HG02938 (cell line): ENCODE results near the gene COL8A2.

Source experiments
- ATAC-seq: cut with Tn5 transposase; IDR thresholded peaks from one replicate; pipeline ENCODE4 v1.9.1; 2021; ENCODE audit warnings: mild to moderate bottlenecking, moderate library complexity; ENCODE audit not compliant: unreplicated experiment

The COL8A2 gene

GRCh38 chr1:36092166-36092797, 32.7 kb downstream of the COL8A2 start:
- no peak for ATAC-seq

GRCh38 chr1:36091698-36092097, 33.3 kb downstream of the COL8A2 start:
- no peak for ATAC-seq

DNA sequence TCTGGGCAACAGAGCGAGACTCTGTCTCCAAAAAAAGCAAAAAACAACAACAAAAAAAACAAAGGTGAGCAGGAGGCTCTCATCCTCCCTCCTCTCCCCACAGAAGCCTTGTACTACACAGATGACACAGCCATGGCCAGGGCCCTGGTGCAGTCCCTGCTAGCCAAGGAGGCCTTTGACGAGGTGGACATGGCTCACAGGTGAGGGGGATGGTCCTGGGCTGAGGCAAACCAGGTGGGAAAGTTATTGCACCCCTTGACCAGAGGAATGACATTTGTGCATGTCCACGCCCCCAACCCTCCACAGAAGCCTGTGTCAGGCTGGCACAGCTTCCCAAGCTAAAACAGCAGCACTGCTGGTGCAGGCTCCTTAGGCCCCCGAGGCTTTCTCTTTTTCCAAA, 33.9 kb downstream of the COL8A2 start:
- ATAC-seq = no peak

DNA sequence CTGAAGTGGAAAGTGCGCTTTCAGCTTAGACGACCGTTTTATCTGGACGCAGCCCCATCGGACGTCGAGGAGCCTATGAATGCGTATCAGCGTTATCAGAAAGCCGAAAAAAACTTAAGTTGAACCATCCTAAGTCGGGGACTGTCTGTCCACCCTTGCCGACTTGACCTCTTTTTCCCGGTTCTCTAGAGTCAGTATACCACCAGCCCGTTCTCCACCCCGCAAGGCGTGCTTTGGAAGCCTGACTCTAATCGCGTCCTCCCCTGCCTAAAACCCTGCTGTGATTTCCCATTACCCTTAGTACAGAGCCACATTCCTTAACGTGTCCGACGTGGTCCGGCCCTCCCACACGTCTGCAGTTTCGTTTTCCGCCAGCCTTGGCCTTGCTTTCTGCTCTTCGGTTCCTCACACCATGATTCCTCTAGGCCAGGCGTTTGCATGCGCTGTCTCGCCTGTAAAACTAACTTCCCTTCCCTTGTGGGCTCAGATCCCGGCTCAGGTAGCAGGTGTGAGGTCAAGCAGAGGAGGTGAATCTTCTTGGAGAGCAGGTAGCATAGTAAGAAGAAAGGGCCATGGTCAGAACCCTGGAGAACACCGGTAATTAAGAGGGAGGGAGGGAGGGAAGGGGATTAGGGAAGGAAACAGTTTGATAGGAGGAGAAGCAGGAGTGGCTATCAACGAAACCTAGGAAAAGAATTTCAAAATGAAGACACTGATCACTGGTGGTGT, 35.5 kb downstream of the COL8A2 start:
- no peak for ATAC-seq

DNA sequence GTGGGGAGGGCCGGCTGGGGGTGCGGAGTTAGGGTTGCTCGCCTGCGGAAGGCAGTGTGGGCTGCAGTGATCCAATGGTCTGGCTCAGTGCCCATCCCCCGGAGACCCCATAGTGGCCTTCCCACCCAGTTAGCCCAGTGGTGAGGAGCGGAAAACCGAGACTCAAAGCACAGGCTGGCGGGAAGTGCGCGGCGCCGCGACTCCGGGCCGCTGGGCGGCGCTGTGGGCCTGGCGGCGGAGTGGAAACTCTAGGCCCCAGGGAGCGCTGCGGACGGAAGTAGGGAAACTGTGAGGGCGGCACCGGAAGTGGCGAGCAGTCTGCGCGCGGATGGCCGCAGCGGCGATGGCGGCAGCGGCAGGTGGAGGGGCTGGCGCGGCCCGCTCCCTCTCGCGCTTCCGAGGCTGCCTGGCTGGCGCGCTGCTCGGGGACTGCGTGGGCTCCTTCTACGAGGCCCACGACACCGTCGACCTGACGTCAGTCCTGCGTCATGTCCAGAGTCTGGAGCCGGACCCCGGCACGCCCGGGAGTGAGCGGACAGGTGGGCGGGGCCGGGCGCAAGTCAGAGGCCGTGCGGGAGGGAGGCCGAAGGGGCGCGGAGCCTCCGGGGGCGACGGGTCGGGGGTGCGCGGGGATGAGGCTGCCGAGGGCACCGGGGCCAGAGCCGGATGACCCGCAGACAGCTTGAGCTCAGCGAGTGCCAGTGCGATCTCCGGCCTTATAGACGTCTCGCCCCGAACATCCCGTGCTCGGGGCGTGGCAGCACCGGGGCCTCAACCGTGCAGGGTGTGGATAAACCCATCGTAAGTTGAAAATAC, 36.2 kb downstream of the COL8A2 start, which contains the start of gene ADPRS:
Gene ADPRS (plus strand): TSS at position 316 of the 816 bp plus-strand sequence. CDS start 13 bp downstream, at position 329.
- ATAC-seq = peak; percentile 64

DNA sequence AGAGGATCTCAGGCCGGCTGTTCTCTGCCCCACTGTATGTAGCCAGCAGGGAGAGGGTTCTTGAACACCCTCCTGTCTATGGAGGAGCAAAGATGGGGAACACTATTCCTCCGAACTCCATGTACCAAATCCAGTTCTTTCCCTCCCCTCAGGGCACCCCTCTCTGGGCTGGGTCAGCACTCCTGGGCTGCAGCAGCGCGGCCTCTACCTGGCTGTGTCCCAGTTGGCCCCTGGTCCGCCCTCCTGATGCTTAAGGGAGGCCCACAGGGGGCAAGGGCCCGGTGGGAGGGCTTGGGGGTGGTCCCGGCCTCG, 36.8 kb downstream of the COL8A2 start:
- no peak for ATAC-seq

DNA sequence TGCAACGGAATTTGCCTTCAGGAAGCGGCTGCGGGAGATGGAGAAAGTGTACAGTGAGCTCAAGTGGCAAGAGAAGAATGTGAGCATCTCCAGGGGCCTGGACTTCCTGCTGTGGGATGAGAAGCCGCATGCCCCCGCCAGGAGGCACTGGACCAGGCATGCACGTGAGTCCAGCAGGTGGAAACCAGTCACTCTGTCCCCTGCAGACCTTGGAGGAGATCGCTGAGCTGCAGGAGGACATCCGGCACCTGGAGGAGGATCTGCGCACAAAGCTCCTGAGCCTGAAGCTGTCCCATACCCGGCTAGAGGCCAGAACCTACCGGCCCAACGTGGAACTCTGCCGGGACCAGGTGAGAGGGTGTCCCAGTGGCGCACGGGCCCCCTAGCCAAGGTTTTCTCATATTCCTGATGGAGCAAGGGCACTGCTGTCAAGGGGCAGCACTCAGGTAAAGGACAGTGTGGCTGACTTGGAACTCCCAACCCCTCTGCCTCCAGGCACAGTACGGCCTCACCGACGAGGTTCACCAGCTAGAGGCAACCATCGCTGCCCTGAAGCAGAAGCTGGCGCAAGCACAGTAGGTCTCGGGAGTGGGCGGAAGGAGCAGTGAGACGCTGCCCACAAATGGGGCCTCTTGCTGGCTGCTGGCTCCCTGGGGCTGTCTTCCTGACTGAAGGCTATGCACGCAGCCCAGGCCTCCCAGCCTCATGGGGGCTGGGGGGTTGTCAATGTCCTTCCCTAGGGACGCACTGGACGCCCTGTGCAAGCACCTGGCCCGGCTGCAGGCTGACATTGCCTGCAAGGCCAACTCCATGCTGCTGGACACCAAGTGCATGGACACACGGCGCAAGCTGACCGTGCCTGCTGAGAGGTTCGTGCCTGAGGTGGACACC, 37.5 kb downstream of the COL8A2 start:
- ATAC-seq = no peak

GRCh38 chr1:36086529-36087232, 38.3 kb downstream of the COL8A2 start:
- ATAC-seq = no peak

GRCh38 chr1:36085686-36086526, 39.1 kb downstream of the COL8A2 start:
- no peak for ATAC-seq

GRCh38 chr1:36085126-36085525, 39.9 kb downstream of the COL8A2 start:
- ATAC-seq = no peak

DNA sequence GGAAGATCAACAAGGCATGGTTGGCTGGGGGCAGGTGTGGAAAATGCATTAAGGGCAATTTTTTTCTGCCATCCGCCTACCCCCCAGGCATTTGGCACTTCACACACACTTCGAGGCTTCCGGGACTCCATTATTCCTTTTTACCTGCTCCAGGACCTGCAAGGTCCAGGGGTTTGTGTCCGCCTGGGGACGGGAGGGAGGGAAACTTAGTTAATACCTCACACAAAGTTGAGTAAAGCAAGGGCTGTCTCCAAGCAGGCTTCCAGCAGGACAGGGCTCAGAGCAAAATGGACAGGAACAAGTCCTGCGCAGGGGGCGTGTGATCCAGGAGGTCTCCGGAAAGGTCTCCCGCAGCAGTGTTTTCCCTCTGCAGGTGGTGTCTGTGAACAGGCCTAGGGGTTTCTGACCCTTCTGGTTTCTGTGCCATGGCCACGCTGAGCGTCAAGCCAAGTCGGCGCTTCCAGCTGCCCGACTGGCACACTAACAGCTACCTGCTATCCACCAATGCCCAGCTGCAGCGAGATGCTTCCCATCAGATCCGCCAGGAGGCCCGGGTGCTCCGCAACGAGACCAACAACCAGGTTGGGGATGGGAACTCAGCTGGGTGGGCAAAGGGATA, 40.4 kb downstream of the COL8A2 start:
- no peak for ATAC-seq

DNA sequence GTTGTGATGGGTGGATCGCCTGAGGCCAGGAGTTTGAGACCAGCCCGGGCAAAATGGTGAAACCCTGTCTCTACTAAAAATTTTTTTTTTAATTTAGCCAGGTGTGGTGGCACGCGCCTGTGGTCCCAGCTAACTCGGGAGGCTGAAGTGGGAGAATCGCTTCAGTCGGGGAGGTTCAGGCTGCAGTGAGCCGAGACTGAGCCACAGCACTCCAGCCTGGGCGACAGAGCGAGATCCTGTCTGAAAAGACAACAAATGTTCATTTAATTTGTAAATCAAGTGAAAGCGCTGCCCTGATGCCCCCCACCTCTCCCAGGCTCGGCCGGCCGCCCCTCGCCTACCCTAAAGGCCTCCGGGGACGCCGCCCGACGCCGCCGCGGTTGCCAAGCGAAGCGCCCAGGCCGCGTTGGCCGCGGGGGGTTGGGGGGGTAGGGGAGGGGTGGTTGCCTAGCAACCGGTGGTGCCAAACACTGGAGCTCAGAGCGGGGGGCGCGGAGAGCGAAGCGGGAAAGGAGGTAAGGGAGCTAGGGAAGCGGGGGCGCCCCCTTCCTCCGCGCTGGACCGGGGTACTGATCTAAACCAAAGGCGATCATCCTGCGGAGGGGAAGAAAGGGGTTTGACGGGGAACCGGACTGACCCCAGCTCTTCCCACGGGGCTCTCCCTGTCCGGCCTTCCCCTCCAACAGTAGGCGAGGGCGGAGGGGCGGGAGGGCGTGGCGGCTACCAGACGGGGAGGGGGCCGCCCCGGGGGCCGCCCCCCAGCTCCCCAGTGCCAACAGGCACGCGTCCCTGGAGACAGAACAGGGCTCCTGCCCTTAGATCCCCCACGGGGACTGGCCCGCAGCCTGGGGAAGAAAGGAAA, 41.2 kb downstream of the COL8A2 start, which contains the start of gene TEKT2:
Gene TEKT2 (plus strand): TSS at position 460 of the 862 bp plus-strand sequence. CDS start 828 bp downstream, outside the sequence.
- ATAC-seq = no peak

DNA sequence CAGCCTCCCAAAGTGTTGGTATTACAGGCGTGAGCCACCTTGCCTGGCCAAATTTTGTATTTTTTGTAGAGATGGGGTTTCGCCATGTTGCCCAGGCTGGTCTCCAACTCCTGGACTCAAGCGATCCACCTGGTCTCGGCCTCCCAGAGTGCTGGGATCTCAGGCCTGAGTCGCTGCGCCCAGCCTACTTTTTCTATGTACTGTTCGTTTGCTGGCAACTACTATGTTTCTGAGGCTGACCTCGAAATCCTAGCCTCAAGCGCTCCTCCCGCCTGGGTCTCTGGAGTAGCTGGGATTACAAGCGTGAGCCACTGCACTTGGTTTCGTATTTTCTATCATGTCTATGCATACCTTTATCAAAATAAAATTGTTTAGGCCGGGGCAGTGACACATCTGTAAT, 41.8 kb downstream of the COL8A2 start:
- no peak for ATAC-seq

DNA sequence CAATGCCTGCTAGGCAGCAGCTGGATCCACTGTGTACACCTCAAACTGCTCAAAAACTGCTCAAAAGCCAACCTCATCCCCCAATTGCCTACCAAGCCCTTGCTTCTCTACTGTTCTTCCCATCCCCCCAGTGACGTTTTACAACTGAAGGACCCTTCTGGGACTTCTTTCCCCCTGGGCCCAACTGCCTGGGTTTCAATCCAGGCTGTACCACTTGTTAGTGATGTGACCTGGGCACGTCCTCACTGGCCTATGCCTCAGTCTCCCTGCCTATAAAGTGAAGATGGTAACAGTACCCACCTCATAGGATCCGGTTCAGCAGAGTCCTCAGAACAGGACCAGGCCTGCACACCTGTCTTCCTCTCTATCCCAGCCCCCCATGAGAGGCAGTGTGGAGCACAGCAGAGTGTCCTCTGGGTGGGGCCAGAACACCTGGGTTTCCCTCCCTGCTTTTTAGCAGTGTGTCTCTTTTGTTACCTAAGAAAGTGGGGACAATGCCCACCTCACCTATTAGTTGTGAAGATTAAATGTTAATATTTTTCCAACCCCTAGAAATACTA, 43.0 kb downstream of the COL8A2 start:
- ATAC-seq = no peak

DNA sequence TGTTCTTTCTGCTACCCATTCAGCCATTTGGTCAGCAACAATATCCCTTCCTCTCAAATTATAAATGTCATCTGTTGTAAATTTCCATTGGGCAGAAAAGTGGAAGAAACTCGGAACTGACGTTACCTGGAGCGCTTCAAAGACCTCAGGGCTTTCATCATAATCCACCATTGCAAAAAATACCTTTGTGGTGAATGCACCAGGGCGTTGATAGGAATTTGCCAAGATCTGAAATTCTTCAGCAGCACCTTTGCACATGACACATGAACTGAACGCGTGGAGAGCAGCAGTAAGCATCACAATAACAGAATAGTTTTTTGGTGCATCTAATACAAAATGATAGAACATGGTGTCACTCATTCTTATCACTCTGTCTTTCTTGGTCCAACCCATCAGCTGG, 44.2 kb downstream of the COL8A2 start:
- no peak for ATAC-seq

DNA sequence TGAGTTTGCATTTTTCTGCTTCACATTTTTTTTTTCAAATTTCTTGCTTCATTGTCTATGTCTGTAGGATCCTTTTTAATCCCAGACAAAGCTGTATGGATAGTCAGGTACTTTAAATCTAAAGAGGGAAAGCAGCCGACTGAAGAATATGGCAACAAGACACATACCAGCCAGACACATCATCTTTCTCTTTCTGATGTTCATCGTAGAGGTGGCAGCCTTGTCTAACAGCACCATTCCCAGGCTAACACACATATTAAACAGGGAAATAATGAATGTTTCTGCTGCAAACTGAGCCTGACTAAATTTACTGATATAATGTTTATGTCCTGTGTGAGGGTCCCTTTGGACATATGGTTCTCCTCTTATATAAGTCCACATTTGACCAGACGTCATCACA, 44.8 kb downstream of the COL8A2 start:
- no peak for ATAC-seq

- no peak for ATAC-seq
Observed at GRCh38 chr1:36076979-36077573, 47.9 kb downstream of the COL8A2 start.
